SU-DHL-6 (cell line): ENCODE results near the gene GOLGA8Q.
"Not testable (repeated sequence)": the region's sequence is repeated elsewhere in the genome, so short reads cannot be mapped to it uniquely, and the experiment has no call there.

ENCODE experiments used
- CTCF ChIP-seq: fragments of 200-600 bp; sonication (generic); IDR thresholded peaks from one replicate; pipeline ENCODE4 v1.5.1; 2017; ENCODE audit warnings: antibody characterized with exemption, mild to moderate bottlenecking, low read length, moderate library complexity; ENCODE audit not compliant: insufficient read depth, poor library complexity, severe bottlenecking
- EZH2phosphoT487 ChIP-seq: fragments of 200-600 bp; sonication (generic), shearing (Covaris generic); conservative IDR thresholded peaks from 2 replicates; pipeline ENCODE4 v1.6.1; 2018; ENCODE audit warnings: mild to moderate bottlenecking, antibody characterized with exemption, low read length, moderate library complexity, mixed read lengths

GRCh38 chr15:30551750-30552149 is at the start of gene GOLGA8Q:
- TF ChIP-seq CTCF, EZH2phosphoT487: not testable (repeated sequence)
